Ishikawa (cell line): ENCODE results near the gene BIN2.

ENCODE experiments used
- CREB1 ChIP-seq: IDR thresholded peaks from 2 replicates; pipeline ENCODE4 v1.6.1; 2012; ENCODE audit warnings: low read depth
- EGR1 ChIP-seq: IDR thresholded peaks from 2 replicates; pipeline ENCODE4 v1.6.1; 2012
- EP300 ChIP-seq: IDR thresholded peaks from 2 replicates; pipeline ENCODE4 v1.6.1; 2012; ENCODE audit warnings: borderline replicate concordance
- FOXM1 ChIP-seq: IDR thresholded peaks from 2 replicates; pipeline ENCODE4 v1.6.1; 2012; ENCODE audit warnings: low read depth, borderline replicate concordance
- MAX ChIP-seq: IDR thresholded peaks from 2 replicates; pipeline ENCODE4 v1.6.1; 2012
- NFIC ChIP-seq: IDR thresholded peaks from 2 replicates; pipeline ENCODE4 v1.6.1; 2012
- RAD21 ChIP-seq: IDR thresholded peaks from 2 replicates; pipeline ENCODE4 v1.6.1; 2012; ENCODE audit warnings: low read depth
- REST ChIP-seq: IDR thresholded peaks from 2 replicates; pipeline ENCODE4 v1.6.1; 2012; ENCODE audit warnings: low read depth, mild to moderate bottlenecking
- TAF1 ChIP-seq: IDR thresholded peaks from 2 replicates; pipeline ENCODE4 v1.6.1; 2012; ENCODE audit warnings: low read depth, mild to moderate bottlenecking
- TCF12 ChIP-seq: IDR thresholded peaks from 2 replicates; pipeline ENCODE4 v1.6.1; 2012; ENCODE audit warnings: low read depth
- USF1 ChIP-seq: IDR thresholded peaks from 2 replicates; pipeline ENCODE4 v1.6.1; 2012
- YY1 ChIP-seq: IDR thresholded peaks from 2 replicates; pipeline ENCODE4 v1.6.1; 2012; ENCODE audit warnings: low read depth
- ZBTB7A ChIP-seq: IDR thresholded peaks from 2 replicates; pipeline ENCODE4 v1.6.1; 2012; ENCODE audit warnings: low read depth

- TF ChIP-seq TAF1 (no peak), MAX (no peak), TCF12 (no peak), CREB1 (no peak), RAD21 (no peak), FOXM1 (no peak), ZBTB7A (no peak), EP300 (no peak), REST (no peak), YY1 (no peak), USF1 (no peak), NFIC (no peak), EGR1 (no peak)
Measured at GRCh38 chr12:51320695-51321320, 3.2 kb downstream of the BIN2 start.
